Gastrocnemius medialis (tissue), 4 donors: ENCODE measurements around the gene ARID1B.

Source experiments
- POLR2A ChIP-seq, 2 donors: fragments of 450-650 bp; IDR thresholded peaks; one replicate each; pipeline ENCODE4 v1.6.1; 2017; ENCODE audit warnings: antibody characterized with exemption in 2 of 2, mild to moderate bottlenecking in 2 of 2, moderate library complexity in 2 of 2
- TF ChIP-seq, protein P1 (sequence below), 5 experiments: fragments of 450-650 bp in 3 of 5; fragments of 200-600 bp in 2 of 5; sonication (generic) in 2 of 5; IDR thresholded peaks in 4 of 5; conservative IDR thresholded peaks in 1 of 5; 1 replicate in 4 of 5; 2 replicates in 1 of 5; pipeline ENCODE4 v1.5.1; 2016 to 2019; ENCODE audit warnings: antibody characterized with exemption in 5 of 5, mild to moderate bottlenecking in 3 of 5, moderate library complexity in 3 of 5

DNA sequence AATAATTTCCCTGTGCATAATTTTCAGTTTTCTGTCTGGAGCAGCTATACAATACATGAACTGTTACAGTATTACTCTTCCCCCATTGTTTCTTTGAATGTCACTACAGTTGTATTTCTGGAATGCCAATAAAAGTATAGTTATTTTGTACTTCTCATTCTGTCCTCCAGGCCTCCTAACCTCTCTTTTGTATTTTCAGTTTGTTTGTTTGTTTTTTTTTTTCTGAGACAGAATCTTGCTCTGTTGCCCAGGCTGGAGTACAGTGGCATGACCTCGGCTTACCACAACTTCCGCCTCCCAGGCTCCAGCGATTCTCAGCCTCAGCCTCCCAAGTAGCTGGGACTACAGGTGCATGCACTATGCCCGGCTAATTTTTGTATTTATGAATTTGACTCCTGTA lies 16.8 kb upstream of the ARID1B start:
- TF ChIP-seq, protein P1, sequence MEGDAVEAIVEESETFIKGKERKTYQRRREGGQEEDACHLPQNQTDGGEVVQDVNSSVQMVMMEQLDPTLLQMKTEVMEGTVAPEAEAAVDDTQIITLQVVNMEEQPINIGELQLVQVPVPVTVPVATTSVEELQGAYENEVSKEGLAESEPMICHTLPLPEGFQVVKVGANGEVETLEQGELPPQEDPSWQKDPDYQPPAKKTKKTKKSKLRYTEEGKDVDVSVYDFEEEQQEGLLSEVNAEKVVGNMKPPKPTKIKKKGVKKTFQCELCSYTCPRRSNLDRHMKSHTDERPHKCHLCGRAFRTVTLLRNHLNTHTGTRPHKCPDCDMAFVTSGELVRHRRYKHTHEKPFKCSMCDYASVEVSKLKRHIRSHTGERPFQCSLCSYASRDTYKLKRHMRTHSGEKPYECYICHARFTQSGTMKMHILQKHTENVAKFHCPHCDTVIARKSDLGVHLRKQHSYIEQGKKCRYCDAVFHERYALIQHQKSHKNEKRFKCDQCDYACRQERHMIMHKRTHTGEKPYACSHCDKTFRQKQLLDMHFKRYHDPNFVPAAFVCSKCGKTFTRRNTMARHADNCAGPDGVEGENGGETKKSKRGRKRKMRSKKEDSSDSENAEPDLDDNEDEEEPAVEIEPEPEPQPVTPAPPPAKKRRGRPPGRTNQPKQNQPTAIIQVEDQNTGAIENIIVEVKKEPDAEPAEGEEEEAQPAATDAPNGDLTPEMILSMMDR (IDR thresholded peaks at IDR 0.05 in 4 of 5, conservative IDR thresholded peaks at IDR 0.05 in 1 of 5) = no peak
- no peak for TF ChIP-seq POLR2A (IDR thresholded peaks at IDR 0.05)
